GM23338 (cell line): ENCODE results near the gene PPTC7.

ENCODE experiments used
- CREB1 ChIP-seq: fragments of 250-450 bp; sonication (Bioruptor Pico); IDR thresholded peaks from 2 replicates; pipeline ENCODE4 v1.5.0; 2020; ENCODE audit warnings: low read depth, mild to moderate bottlenecking, moderate library complexity
- CTCF ChIP-seq, 2 experiments: fragments of 200-600 bp in 1 of 2; sonication (generic) in 1 of 2; conservative IDR thresholded peaks; 2 replicates each; pipeline versions ENCODE4 v1.5.1 to v1.6.1; 2016 to 2017; ENCODE audit warnings: antibody characterized with exemption in 2 of 2, low read depth in 2 of 2, mild to moderate bottlenecking in 2 of 2, moderate library complexity in 1 of 2
- ETS1 ChIP-seq: IDR thresholded peaks from 2 replicates; pipeline ENCODE4 v1.6.1; 2016; ENCODE audit warnings: antibody characterized with exemption
- EZH2 ChIP-seq: fragments of 200-600 bp; sonication (generic); IDR thresholded peaks from one replicate; pipeline ENCODE4 v1.8.0; 2017; ENCODE audit warnings: antibody characterized with exemption, mild to moderate bottlenecking, low read depth; ENCODE audit not compliant: unreplicated experiment
- EZH2phosphoT487 ChIP-seq: fragments of 200-600 bp; sonication (generic); IDR thresholded peaks from one replicate; pipeline ENCODE4 v1.8.1; 2018; ENCODE audit warnings: antibody characterized with exemption; ENCODE audit not compliant: unreplicated experiment
- JUNB ChIP-seq: IDR thresholded peaks from one replicate; pipeline ENCODE4 v1.6.1; 2016; ENCODE audit warnings: antibody characterized with exemption; ENCODE audit not compliant: unreplicated experiment
- NANOG ChIP-seq: IDR thresholded peaks from 2 replicates; pipeline ENCODE4 v1.6.1; 2016; ENCODE audit warnings: antibody characterized with exemption, borderline replicate concordance
- POLR2AphosphoS5 ChIP-seq: IDR thresholded peaks from 2 replicates; pipeline ENCODE4 v1.6.1; 2016; ENCODE audit warnings: antibody characterized with exemption, low read depth
- REST ChIP-seq: IDR thresholded peaks from one replicate; pipeline ENCODE4 v1.6.1; 2018; ENCODE audit warnings: antibody characterized with exemption; ENCODE audit not compliant: unreplicated experiment
- STAT1 ChIP-seq: IDR thresholded peaks from one replicate; pipeline ENCODE4 v1.6.1; 2016; ENCODE audit warnings: antibody characterized with exemption; ENCODE audit not compliant: unreplicated experiment
- ZNF114 ChIP-seq: fragments of 250-450 bp; sonication (Bioruptor Pico); IDR thresholded peaks from 2 replicates; pipeline ENCODE4 v1.5.0; 2020; ENCODE audit warnings: mild to moderate bottlenecking, moderate library complexity
- ZNF331 ChIP-seq: fragments of 250-450 bp; sonication (Bioruptor Pico); IDR thresholded peaks from 2 replicates; pipeline ENCODE4 v1.5.0; 2020; ENCODE audit warnings: low read depth, mild to moderate bottlenecking, moderate library complexity
- ZNF462 ChIP-seq: fragments of 250-450 bp; sonication (Bioruptor Pico); IDR thresholded peaks from 2 replicates; pipeline ENCODE4 v1.5.0; 2020; ENCODE audit warnings: mild to moderate bottlenecking, moderate library complexity

GRCh38 chr12:110600254-110600653, 17.1 kb upstream of the PPTC7 start:
- TF ChIP-seq POLR2AphosphoS5 (no peak), ZNF331 (CRISPR knock-in tag) (no peak), CREB1 (no peak), CTCF (conservative IDR thresholded peaks at IDR 0.05; ENCODE audit: low read depth in 2 of 2) (peak; percentile 54 to 58), EZH2 (no peak), EZH2phosphoT487 (no peak), ZNF114 (CRISPR knock-in tag) (no peak), NANOG (no peak), REST (no peak), ZNF462 (CRISPR knock-in tag) (no peak), JUNB (no peak), STAT1 (no peak), ETS1 (no peak)
